SK-N-SH (cell line): Measurements from ENCODE around the gene ARL3.

Source experiments
- EP300 ChIP-seq, 2 experiments: IDR thresholded peaks; 2 replicates each; pipeline versions ENCODE4 v1.4.0 to v1.6.1; 2012; ENCODE audit warnings: borderline replicate concordance in 1 of 2, low read depth in 1 of 2, low read length in 1 of 2
- EZH2phosphoT487 ChIP-seq: fragments of 200-600 bp; sonication (generic); IDR thresholded peaks from 2 replicates; pipeline ENCODE4 v1.6.1; 2017; ENCODE audit warnings: low read depth, mixed run types, mild to moderate bottlenecking, antibody characterized with exemption, moderate library complexity, borderline replicate concordance
- FOXM1 ChIP-seq: IDR thresholded peaks from 2 replicates; pipeline ENCODE4 v1.4.0; 2012; ENCODE audit warnings: low read depth, mild to moderate bottlenecking
- GABPA ChIP-seq: IDR thresholded peaks from 2 replicates; pipeline ENCODE4 v1.4.0; 2012; ENCODE audit warnings: low read depth, mild to moderate bottlenecking
- MEF2A ChIP-seq: IDR thresholded peaks from 2 replicates; pipeline ENCODE4 v1.4.0; 2012; ENCODE audit warnings: low read depth, borderline replicate concordance
- NRF1 ChIP-seq: IDR thresholded peaks from 2 replicates; pipeline ENCODE4 v1.6.1; 2012; ENCODE audit warnings: low read depth, mild to moderate bottlenecking, low read length
- TAF1 ChIP-seq: IDR thresholded peaks from 2 replicates; pipeline ENCODE4 v1.6.1; 2012; ENCODE audit warnings: low read depth, mild to moderate bottlenecking, low read length, moderate library complexity, borderline replicate concordance
- TF ChIP-seq, protein P1 (sequence below): fragments of 200-600 bp; sonication (generic); IDR thresholded peaks from 2 replicates; pipeline ENCODE4 v1.6.1; 2017; ENCODE audit warnings: antibody characterized with exemption, mild to moderate bottlenecking, moderate library complexity
- TF ChIP-seq, protein P2 (sequence below): IDR thresholded peaks from 2 replicates; pipeline ENCODE4 v1.4.0; 2012; ENCODE audit warnings: low read depth, borderline replicate concordance

DNA sequence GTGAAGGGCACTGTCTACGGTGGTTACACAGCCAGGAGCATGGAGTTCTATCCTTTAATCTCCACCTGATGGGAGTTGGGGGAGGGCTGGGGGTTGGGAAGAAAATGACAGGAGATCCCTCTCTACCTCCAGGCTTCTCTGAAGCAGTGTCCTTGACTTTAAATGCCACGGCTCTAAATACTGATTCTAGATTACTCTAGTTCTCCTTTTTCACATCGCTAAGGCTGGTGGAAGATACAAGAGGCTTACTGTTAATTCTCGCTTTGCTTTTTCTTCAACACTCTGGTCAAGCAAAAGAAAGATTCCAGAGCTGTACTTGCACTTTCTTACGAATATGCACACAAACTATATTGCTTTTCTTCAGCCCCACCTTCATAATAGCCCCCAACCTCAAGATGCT is 30.5 kb downstream of the ARL3 start:
- TF ChIP-seq NRF1 (no peak), MEF2A (no peak), GABPA (no peak), EZH2phosphoT487 (no peak), TAF1 (no peak), EP300 (IDR thresholded peaks at IDR 0.05; ENCODE audit: borderline replicate concordance in 1 of 2, low read depth in 1 of 2, low read length in 1 of 2) (no peak), FOXM1 (no peak)
- TF ChIP-seq, protein P1, sequence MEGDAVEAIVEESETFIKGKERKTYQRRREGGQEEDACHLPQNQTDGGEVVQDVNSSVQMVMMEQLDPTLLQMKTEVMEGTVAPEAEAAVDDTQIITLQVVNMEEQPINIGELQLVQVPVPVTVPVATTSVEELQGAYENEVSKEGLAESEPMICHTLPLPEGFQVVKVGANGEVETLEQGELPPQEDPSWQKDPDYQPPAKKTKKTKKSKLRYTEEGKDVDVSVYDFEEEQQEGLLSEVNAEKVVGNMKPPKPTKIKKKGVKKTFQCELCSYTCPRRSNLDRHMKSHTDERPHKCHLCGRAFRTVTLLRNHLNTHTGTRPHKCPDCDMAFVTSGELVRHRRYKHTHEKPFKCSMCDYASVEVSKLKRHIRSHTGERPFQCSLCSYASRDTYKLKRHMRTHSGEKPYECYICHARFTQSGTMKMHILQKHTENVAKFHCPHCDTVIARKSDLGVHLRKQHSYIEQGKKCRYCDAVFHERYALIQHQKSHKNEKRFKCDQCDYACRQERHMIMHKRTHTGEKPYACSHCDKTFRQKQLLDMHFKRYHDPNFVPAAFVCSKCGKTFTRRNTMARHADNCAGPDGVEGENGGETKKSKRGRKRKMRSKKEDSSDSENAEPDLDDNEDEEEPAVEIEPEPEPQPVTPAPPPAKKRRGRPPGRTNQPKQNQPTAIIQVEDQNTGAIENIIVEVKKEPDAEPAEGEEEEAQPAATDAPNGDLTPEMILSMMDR, result no peak
- TF ChIP-seq, protein P2, sequence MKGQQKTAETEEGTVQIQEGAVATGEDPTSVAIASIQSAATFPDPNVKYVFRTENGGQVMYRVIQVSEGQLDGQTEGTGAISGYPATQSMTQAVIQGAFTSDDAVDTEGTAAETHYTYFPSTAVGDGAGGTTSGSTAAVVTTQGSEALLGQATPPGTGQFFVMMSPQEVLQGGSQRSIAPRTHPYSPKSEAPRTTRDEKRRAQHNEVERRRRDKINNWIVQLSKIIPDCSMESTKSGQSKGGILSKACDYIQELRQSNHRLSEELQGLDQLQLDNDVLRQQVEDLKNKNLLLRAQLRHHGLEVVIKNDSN, result no peak
